ENCODE data around the gene CCDC192. TPM values are rescaled to one million over a fixed set of nuclear protein-coding genes. Genes with fewer than 3 reads are reported as not detected.

CCDC192 gene
- polyA plus RNA-seq, 3 donors = not detected

GRCh38 chr5:127826011-127826410 lies 122.8 kb downstream of the CCDC192 start:
- Histone ChIP-seq H3K36me3 (replicated peaks in 1 of 2; ENCODE audit: control insufficient read depth in 1 of 2, insufficient read depth in 2 of 2, low read length in 2 of 2) (no peaks in the 10 kb centered on the region), H3K9ac (ENCODE audit: insufficient read depth, low read length, poor library complexity, severe bottlenecking) (no peak overlapping the region), H4K20me1 (ENCODE audit: insufficient read depth, low read length) (no peaks in the 10 kb centered on the region), H3K79me2 (ENCODE audit: insufficient read depth, low read length) (no peaks in the 10 kb centered on the region), H3K4me2 (replicated peaks; ENCODE audit: extremely low read depth, low read length, poor library complexity, severe bottlenecking) (no peak overlapping the region), H3K4me3 (replicated peaks in 1 of 3; ENCODE audit: low read depth in 2 of 3, low read length in 3 of 3) (no peak overlapping the region), H2AFZ (ENCODE audit: insufficient read depth, low read depth, low read length, poor library complexity, severe bottlenecking) (no peak overlapping the region), H3K9me3 (replicated peaks in 1 of 2; ENCODE audit: control insufficient read depth in 1 of 2, insufficient read depth in 1 of 2, low read length in 2 of 2) (no peaks in the 10 kb centered on the region), H3K4me1 (ENCODE audit: control insufficient read depth in 1 of 2, insufficient read depth in 2 of 2, low read length in 2 of 2) (no peaks in the 10 kb centered on the region), H3K27me3 (ENCODE audit: control insufficient read depth in 2 of 2, insufficient read depth in 2 of 2, low read length in 2 of 2) (no peaks in the 10 kb centered on the region), H3K27ac (ENCODE audit: low read depth in 1 of 2, low read length in 2 of 2) (no peak overlapping the region)
- TF ChIP-seq CTCF (IDR thresholded peaks at IDR 0.05) = no peak
- Mint-ChIP-seq H3K9me3 (no peaks in the 10 kb centered on the region), H3K36me3 (no peaks in the 10 kb centered on the region), H3K4me3 (no peak overlapping the region), H3K27me3 (ENCODE audit: low read depth in 3 of 3) (peaks cover 0 to 4% (median 1%) of the 10 kb centered on the region in 3 donors), H3K27ac (no peak overlapping the region), H3K4me1 (no peaks in the 10 kb centered on the region)
- WGBS (ENCODE audit: insufficient coverage) = 40% methylated on average over 1 of the region's 3 CpGs
- intact Hi-C loops (cut with micrococcal nuclease) = no loop called here
- DNase-seq = no peak

DNA sequence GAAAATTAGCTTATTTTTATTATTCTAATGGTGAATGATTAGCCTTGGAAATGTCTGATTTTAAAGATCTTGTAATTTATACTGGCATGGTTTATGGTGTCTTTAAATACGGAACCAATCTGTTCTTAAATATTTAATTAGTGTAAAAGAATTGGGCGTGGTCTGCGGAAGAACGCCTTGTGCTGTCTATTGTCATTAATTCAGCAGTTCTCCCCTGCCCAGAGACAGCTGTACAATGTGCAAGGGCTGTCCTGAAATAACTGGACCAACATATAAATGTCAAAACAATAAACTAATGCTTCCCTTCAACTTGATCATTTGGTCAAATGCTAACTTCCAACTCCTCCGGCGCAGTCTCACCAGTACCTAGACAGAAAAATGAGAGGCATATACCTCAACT lies 124.3 kb downstream of the CCDC192 start:
- H3K4me2 ChIP-seq (replicated peaks; ENCODE audit: extremely low read depth, low read length, poor library complexity, severe bottlenecking) = no peak overlapping the region
- H3K4me3 ChIP-seq (replicated peaks in 1 of 3; ENCODE audit: low read depth in 2 of 3, low read length in 3 of 3) = no peak overlapping the region
- peaks cover 0 to 3% (median 1%) of the 10 kb centered on the region in 3 donors for H3K27me3 Mint-ChIP-seq (ENCODE audit: low read depth in 3 of 3)
- H3K4me3 Mint-ChIP-seq = no peak overlapping the region
- H4K20me1 ChIP-seq (ENCODE audit: insufficient read depth, low read length) = no peaks in the 10 kb centered on the region
- H2AFZ ChIP-seq (ENCODE audit: insufficient read depth, low read depth, low read length, poor library complexity, severe bottlenecking) = no peak overlapping the region
- H3K4me1 ChIP-seq (ENCODE audit: control insufficient read depth in 1 of 2, insufficient read depth in 2 of 2, low read length in 2 of 2) = no peaks in the 10 kb centered on the region
- no peak overlapping the region for H3K27ac Mint-ChIP-seq
- H3K4me1 Mint-ChIP-seq = peaks cover 6% of the 10 kb centered on the region
- WGBS (ENCODE audit: insufficient coverage) = 100% methylated on average over 3 of the region's 6 CpGs
- intact Hi-C loops (cut with micrococcal nuclease) = no loop called here
- no peak for DNase-seq
- H3K9me3 Mint-ChIP-seq = no peaks in the 10 kb centered on the region
- H3K36me3 Mint-ChIP-seq = no peaks in the 10 kb centered on the region
- no peaks in the 10 kb centered on the region for H3K27me3 ChIP-seq (ENCODE audit: control insufficient read depth in 2 of 2, insufficient read depth in 2 of 2, low read length in 2 of 2)
- TF ChIP-seq CTCF (IDR thresholded peaks at IDR 0.05) = no peak
- H3K9me3 ChIP-seq (replicated peaks in 1 of 2; ENCODE audit: control insufficient read depth in 1 of 2, insufficient read depth in 1 of 2, low read length in 2 of 2) = no peaks in the 10 kb centered on the region
- H3K27ac ChIP-seq (ENCODE audit: low read depth in 1 of 2, low read length in 2 of 2) = no peak overlapping the region
- H3K36me3 ChIP-seq (replicated peaks in 1 of 2; ENCODE audit: control insufficient read depth in 1 of 2, insufficient read depth in 2 of 2, low read length in 2 of 2) = no peaks in the 10 kb centered on the region
- no peaks in the 10 kb centered on the region for H3K79me2 ChIP-seq (ENCODE audit: insufficient read depth, low read length)
- H3K9ac ChIP-seq (ENCODE audit: insufficient read depth, low read length, poor library complexity, severe bottlenecking) = no peak overlapping the region
